HG02642 (cell line): Measurements from ENCODE around the gene NOTCH1.

Source experiments
- ATAC-seq: cut with Tn5 transposase; IDR thresholded peaks from one replicate; pipeline ENCODE4 v1.9.1; 2021; ENCODE audit warnings: mild to moderate bottlenecking; ENCODE audit not compliant: unreplicated experiment, poor library complexity

The NOTCH1 gene

GRCh38 chr9:136492978-136493522 lies 52.8 kb downstream of the NOTCH1 start:
- no peak for ATAC-seq

- no peak for ATAC-seq
Observed at GRCh38 chr9:136489731-136490130, 56.1 kb downstream of the NOTCH1 start.

- no peak for ATAC-seq
Observed at GRCh38 chr9:136488247-136489214, 57.3 kb downstream of the NOTCH1 start.

GRCh38 chr9:136487672-136488071 lies 58.2 kb downstream of the NOTCH1 start:
- ATAC-seq = no peak

- no peak for ATAC-seq
Observed at GRCh38 chr9:136486823-136487620, 58.8 kb downstream of the NOTCH1 start.

GRCh38 chr9:136486131-136486530 lies 59.7 kb downstream of the NOTCH1 start:
- no peak for ATAC-seq

GRCh38 chr9:136485049-136486045 lies 60.5 kb downstream of the NOTCH1 start:
- no peak for ATAC-seq

- no peak for ATAC-seq
Observed at GRCh38 chr9:136484153-136485048, 61.4 kb downstream of the NOTCH1 start.

- peak; percentile 72 for ATAC-seq
Observed at GRCh38 chr9:136483589-136484152, 62.2 kb downstream of the NOTCH1 start.

- peak; percentile 56 for ATAC-seq
Observed at GRCh38 chr9:136482793-136483588, 62.9 kb downstream of the NOTCH1 start, which contains the start of gene SEC16A. SEC16A (minus strand) TSS chr9:136483040; CDS start chr9:136477615, 5,425 bp downstream.

- ATAC-seq = no peak
Observed at GRCh38 chr9:136482046-136482792, 63.6 kb downstream of the NOTCH1 start.

GRCh38 chr9:136481558-136481957 lies 64.3 kb downstream of the NOTCH1 start:
- ATAC-seq = no peak

- no peak for ATAC-seq
Observed at GRCh38 chr9:136476369-136477150, 69.3 kb downstream of the NOTCH1 start.

GRCh38 chr9:136474974-136475865 lies 70.6 kb downstream of the NOTCH1 start:
- ATAC-seq = no peak

GRCh38 chr9:136474021-136474640 lies 71.7 kb downstream of the NOTCH1 start:
- ATAC-seq = no peak
